Measurements from ENCODE around the gene FLT3LG. TPM values are rescaled to one million over a fixed set of nuclear protein-coding genes. Genes with fewer than 3 reads are reported as not detected.

Gene FLT3LG
- total and polyA plus RNA-seq, 9 of the 15 experiments (the other 6 are each of a cell fraction or from before 2014, with no cell fraction given), result 0.31 to 6.4 (median 1.1) TPM

- TF ChIP-seq, protein P1, sequence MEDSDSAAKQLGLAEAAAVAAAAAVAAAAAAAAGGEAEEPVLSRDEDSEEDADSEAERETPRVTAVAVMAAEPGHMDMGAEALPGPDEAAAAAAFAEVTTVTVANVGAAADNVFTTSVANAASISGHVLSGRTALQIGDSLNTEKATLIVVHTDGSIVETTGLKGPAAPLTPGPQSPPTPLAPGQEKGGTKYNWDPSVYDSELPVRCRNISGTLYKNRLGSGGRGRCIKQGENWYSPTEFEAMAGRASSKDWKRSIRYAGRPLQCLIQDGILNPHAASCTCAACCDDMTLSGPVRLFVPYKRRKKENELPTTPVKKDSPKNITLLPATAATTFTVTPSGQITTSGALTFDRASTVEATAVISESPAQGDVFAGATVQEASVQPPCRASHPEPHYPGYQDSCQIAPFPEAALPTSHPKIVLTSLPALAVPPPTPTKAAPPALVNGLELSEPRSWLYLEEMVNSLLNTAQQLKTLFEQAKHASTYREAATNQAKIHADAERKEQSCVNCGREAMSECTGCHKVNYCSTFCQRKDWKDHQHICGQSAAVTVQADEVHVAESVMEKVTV (CRISPR knock-in tag; IDR thresholded peaks at IDR 0.05), result peak; percentile 90
- TF ChIP-seq GATAD2A (IDR thresholded peaks at IDR 0.05) (0 out of 2 replicates have a peak, but pooled peaks have one; percentile 52), IRF2 (CRISPR knock-in tag; IDR thresholded peaks at IDR 0.05) (no peak), GABPB1 (CRISPR knock-in tag; IDR thresholded peaks at IDR 0.05) (no peak), NFRKB (IDR thresholded peaks at IDR 0.05; ENCODE audit: low read depth) (no peak), KLF16 (IDR thresholded peaks at IDR 0.05) (peak; percentile 67), TEAD1 (CRISPR knock-in tag; IDR thresholded peaks at IDR 0.05) (no peak), MLX (CRISPR knock-in tag; conservative IDR thresholded peaks at IDR 0.05) (no peak), SNRNP70 (optimal IDR thresholded peaks at IDR 0.05; ENCODE audit: low read depth, low read length) (no peak), ARID2 (IDR thresholded peaks at IDR 0.05) (peak; percentile 94), HNRNPL (IDR thresholded peaks at IDR 0.05; ENCODE audit: low read depth, low read length) (no peak), YY1 (IDR thresholded peaks at IDR 0.05; ENCODE audit: borderline replicate concordance in 1 of 3, control insufficient read depth in 1 of 3, extremely low read depth in 1 of 3, insufficient read depth in 3 of 3, insufficient read length in 1 of 3, insufficient replicate concordance in 2 of 3, low read depth in 1 of 3, low read length in 2 of 3) (peak; percentile 27 to 83 (median 71)), RNF219 (CRISPR knock-in tag; IDR thresholded peaks at IDR 0.05) (no peak), ZNF780A (CRISPR knock-in tag; IDR thresholded peaks at IDR 0.05) (no peak), BRD9 (IDR thresholded peaks at IDR 0.05; ENCODE audit: low read depth, partially characterized antibody) (peak; percentile 60), PHF8 (IDR thresholded peaks at IDR 0.05; ENCODE audit: borderline replicate concordance, low read length) (no peak), TEAD4 (IDR thresholded peaks at IDR 0.05; ENCODE audit: low read length) (no peak), TEAD4 (CRISPR knock-in tag; IDR thresholded peaks at IDR 0.05; ENCODE audit: borderline replicate concordance) (no peak), FOXM1 (IDR thresholded peaks at IDR 0.05; ENCODE audit: low read depth) (no peak; the same call in 1 of the 2 replicates), FOXM1 (CRISPR knock-in tag; IDR thresholded peaks at IDR 0.05; ENCODE audit: low read depth) (no peak), ZNF785 (CRISPR knock-in tag; IDR thresholded peaks at IDR 0.05) (no peak), NFYB (IDR thresholded peaks at IDR 0.05; ENCODE audit: extremely low read depth, insufficient read length) (no peak), TAL1 (IDR thresholded peaks at IDR 0.05) (no peak)
- TF ChIP-seq, protein P2, sequence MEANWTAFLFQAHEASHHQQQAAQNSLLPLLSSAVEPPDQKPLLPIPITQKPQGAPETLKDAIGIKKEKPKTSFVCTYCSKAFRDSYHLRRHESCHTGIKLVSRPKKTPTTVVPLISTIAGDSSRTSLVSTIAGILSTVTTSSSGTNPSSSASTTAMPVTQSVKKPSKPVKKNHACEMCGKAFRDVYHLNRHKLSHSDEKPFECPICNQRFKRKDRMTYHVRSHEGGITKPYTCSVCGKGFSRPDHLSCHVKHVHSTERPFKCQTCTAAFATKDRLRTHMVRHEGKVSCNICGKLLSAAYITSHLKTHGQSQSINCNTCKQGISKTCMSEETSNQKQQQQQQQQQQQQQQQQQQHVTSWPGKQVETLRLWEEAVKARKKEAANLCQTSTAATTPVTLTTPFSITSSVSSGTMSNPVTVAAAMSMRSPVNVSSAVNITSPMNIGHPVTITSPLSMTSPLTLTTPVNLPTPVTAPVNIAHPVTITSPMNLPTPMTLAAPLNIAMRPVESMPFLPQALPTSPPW (CRISPR knock-in tag; IDR thresholded peaks at IDR 0.05), result peak; percentile 47; the same call in 1 of the 2 replicates
These were observed 32.6 kb downstream of the FLT3LG start (continued) for GRCh38 chr19:49506575-49507105.
